Panc1 (cell line): Measurements from ENCODE around the gene CARM1.

Experiments
- CTCF ChIP-seq: fragments of 450-650 bp; IDR thresholded peaks from 2 replicates; pipeline ENCODE4 v1.5.1; 2017; ENCODE audit warnings: mild to moderate bottlenecking
- POLR2AphosphoS5 ChIP-seq: IDR thresholded peaks from 2 replicates; pipeline ENCODE4 v1.6.1; 2012; ENCODE audit warnings: mild to moderate bottlenecking, low read depth, low read length, moderate library complexity
- SIN3A ChIP-seq: IDR thresholded peaks from 2 replicates; pipeline ENCODE4 v1.6.1; 2012; ENCODE audit warnings: low read depth, mild to moderate bottlenecking, low read length, moderate library complexity, borderline replicate concordance; ENCODE audit not compliant: insufficient read depth

- TF ChIP-seq CTCF = no peak
- TF ChIP-seq POLR2AphosphoS5 = no peak
- no peak for TF ChIP-seq SIN3A
Measured at GRCh38 chr19:10868872-10869547, 2.3 kb upstream of the CARM1 start.
